GM21367 (cell line): Measurements from ENCODE around the gene MYT1.

Experiments
- ATAC-seq: cut with Tn5 transposase; IDR thresholded peaks from one replicate; pipeline ENCODE4 v1.9.1; 2021; ENCODE audit not compliant: unreplicated experiment

The MYT1 gene

GRCh38 chr20:64153861-64154589 lies 10.2 kb upstream of the MYT1 start:
- ATAC-seq, result no peak

DNA sequence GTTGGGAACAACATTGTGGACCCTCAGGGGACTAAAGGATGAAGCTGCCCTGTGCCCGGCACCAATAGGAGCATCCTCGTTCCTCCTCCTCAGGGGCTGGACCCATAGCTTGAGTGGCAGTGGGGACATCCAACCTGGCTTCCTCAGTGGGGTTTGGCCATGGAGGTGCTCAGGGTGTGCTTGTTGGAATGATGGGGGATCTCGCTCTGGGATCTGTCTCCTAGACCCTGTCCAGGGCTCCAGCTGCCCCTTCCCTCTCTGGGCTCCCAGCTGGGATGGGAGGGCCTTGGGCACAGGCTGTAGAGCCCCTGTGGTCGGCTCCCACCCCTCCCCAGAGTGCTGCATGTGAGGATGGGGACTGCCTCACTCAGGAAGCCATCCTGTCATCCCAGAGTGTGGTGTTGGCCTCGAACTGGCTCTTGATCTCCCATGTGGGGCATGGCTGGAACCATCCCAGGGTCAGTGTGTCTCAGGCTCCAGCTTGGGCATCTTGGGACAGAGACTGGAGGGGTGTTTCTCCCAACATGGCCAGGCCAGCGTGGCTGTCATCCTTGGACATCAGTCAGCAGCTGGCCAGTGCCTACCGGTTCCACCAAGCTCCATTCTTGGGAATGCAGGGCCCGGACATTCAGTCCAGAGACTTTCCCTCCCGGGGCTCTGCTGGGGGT lies 9.5 kb upstream of the MYT1 start:
- ATAC-seq, result no peak

- no peak for ATAC-seq
These were observed 8.8 kb upstream of the MYT1 start for GRCh38 chr20:64155258-64156135.

GRCh38 chr20:64156136-64156885 lies 7.9 kb upstream of the MYT1 start:
- ATAC-seq, result no peak

DNA sequence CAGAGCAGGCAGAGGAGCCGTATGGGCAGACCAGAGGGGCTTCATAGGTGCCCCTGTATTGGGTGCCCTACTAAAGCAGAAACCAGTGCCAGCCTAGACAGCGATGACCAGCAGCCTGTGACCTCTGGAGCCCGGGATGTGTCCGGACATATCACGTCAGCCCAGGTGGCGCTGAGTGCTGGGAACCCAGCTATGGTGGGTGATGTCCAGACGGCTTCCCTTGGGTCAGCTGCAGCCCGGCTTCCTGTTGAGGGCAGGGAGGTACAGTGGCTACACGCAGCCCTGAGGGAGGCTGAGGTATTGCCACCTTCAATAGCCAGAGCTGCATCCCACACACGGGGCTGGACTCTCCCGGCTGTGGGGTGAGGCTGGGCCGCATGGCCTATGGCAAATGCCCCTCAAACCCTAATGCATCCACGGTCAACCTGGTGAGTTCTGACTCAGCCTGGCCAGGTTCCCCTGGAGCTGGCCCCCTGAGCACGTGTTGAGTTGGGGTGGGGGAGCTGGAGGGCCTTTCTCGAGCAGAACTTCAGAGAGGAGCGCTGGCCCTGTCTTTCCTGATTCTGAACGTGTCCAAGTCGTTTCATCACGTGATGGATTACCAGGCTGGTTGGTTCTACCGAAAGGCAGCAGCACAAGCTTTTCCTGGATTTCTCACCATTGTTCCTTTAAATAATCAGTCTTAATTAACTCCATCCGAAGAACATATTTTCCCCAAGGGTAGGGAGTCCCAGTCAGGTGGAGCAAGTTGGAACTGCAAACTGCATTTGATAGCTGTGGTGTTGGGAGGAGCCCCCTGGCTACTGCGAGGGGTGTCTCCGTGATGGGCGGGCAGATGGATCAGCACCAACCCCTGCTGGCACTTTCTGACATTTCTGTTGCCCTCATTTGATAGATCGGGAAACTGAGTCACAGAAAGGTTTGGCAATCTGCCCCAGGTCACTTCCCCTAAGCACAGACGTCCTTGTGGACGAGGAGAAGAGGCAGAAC lies 7.1 kb upstream of the MYT1 start:
- ATAC-seq, result no peak

DNA sequence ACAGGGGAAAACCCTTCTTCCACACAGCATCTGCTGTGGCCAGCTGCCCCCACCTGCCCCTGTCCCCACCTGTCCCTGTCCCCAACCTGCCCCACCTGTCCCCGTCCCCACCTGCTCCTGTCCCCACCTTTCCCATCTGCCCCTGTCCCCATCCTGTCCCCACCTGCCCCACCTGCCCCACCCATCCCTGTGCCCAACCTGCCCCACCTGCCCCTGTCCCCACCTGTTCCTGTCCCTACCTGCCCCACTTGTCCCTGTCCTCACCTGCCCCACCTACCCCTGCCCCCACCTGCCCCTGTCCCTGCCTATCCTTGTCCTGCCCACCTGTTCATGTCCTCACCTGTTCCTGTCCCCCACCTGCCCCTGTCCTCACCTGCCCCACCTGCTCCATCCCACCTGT lies 6.4 kb upstream of the MYT1 start:
- no peak for ATAC-seq

GRCh38 chr20:64158346-64159285 lies 5.6 kb upstream of the MYT1 start:
- ATAC-seq, result no peak

DNA sequence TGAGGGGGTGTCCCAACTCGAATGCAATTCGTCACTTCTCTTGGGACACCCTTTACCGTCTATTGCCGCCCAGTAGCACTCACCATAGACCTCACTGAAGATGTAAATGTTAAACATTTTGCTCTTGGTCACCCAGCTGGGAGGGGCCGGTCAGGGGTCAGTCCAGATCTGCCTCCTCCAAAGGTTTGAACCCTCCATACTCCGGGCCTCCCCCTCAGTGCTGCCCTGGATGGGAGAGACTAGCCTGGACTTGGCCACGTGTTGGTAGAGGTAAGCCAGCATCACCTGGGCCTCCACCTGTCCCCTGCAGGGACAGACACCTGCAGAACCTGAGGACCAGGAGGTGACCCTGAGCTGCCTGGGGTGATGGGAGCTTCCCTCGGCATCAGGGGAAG lies 5.0 kb upstream of the MYT1 start:
- ATAC-seq, result no peak

- no peak for ATAC-seq
These were observed 4.5 kb upstream of the MYT1 start for GRCh38 chr20:64159711-64160110.

- ATAC-seq, result no peak
These were observed 4.1 kb upstream of the MYT1 start for GRCh38 chr20:64160118-64160517.

DNA sequence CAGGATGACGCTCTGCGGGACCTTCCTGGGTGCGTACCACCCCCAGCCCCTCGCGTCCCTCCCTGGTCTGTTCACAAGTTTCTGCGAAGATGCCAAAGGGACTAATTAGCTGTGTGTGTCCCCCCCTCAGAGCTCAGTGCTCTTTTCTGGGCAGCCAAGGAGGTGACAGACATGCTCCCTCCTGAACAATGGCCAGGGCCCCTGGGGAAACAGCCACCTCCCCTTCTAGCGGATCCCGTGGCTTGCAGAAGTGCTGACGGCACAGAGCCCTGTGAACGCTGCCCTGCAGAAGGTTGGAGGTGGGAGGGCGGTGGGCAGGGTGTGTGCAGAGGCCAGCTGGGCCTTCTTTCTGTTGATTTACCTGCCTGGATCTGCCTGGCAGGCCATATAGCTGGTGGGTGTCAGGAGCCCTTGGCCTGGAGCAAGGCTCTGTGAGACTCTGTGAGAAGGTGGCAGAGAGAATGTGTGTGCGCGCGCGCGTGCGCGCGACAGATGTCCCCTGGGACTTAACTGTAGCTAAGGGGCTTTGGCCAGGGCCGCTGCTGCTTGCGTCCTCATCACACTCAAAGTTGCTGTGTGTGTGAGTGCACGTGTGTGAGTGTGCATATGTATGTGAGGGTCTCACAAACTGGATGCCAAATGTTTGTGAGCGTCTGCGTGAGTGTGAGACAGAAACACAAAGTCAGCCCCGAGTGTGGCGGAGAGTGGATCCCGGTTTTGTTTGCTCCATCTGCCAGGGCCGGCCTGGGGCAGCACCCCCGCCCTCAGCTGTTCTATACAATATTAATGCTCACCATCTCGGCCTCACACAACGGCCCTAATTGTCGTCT lies 3.5 kb upstream of the MYT1 start:
- ATAC-seq, result no peak

GRCh38 chr20:64161356-64162238 lies 2.7 kb upstream of the MYT1 start:
- ATAC-seq, result no peak

DNA sequence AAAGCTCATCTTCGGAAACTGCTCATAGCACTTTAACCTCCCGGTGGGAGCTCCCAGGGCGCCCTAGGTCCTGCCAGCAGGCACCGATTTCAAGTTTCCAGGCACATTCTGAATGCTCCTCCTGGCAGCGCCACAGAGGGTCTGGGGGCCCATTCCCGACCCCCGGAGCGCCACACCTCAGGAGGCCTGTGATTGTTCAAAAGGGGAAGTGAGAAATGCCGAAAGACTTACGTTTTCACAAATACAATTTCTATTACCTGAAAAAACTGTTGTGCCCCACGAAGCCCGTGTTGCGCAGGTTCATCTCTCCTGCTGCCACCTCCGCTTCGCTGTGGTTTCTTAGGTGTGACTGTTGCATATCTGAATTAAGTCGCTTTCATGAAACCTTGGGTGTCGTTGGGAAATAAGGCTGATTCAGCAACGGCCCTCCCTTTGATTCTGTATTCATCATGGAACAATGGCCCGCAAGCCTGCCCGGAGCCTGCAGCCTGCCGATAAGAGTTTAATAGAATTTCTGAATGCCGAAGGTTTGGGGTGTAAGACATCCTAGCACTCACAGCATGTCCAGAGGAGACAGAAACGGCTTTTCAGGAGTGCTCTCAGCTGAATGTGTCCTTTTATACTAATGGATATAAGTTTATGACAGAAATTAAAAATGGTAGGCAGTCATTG lies 1.9 kb upstream of the MYT1 start:
- ATAC-seq, result no peak

DNA sequence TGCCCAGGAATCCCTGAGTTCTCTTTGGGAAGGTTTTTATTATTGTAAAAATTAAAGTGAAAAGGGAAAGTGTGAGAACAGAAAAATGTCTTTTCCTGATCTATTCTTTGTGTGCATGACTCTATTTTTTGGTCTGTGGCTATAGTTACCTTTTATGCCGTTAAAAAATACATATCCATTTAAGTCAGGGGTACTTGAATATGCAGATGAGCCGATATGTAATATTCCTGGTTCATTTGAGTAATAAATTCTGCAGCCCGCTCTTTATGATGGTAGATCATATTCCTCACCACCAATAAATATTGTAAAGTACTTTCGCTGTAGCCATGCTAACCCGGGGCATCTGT lies 503 bp upstream of the MYT1 start:
- ATAC-seq, result no peak

DNA sequence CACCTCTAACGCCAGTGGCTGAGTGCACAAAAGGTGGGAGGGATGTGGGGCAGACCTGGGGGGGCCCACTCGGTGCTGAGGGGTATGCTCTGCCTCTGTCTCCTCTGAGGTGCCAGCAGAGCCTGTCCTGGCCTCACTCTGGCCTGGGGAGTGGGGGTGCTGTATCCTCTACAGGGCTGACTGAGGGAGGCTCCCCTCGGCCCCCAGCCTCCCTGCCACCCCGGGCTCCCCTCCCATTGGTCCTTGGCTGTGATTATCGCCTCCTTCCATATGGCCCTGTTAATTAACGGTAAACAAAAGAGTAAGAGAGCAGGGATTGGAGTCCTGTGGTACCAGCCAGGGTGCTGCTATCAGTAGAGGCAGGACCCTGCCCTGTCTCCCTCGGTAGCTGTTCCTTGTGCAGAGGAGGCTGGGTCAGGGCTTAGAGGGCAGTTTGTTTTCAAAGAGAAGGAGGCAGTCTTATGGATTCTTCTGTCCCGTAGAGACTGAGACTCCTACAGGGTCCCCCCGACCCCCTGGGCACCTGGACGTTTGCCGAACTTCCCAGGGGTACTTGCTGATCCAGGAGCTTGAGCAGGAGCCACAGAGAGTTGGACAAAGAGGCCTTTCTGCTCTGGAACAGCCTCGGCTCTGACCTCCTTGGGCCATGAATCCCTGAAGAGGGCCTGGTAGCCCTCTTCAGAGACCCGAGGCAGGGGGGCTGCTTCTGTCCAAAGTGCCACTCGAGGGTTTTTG lies 1.8 kb downstream of the MYT1 start:
- ATAC-seq, result no peak
